Osteoblast (primary cell): ENCODE results near the gene FAM193A. TPM values are rescaled to one million over a fixed set of nuclear protein-coding genes. Genes with fewer than 3 reads are reported as not detected.

Experiments used
- DNase-seq: peaks from one replicate; pipeline ENCODE4 v3.0.0; 2011; ENCODE audit warnings: low spot score, mixed read lengths; ENCODE audit not compliant: insufficient read length; ENCODE audit errors: missing footprints
- H2AFZ ChIP-seq: 2 replicates; pipeline ENCODE4 v1.6.0; 2011; ENCODE audit warnings: mild to moderate bottlenecking, low read length
- H3K27ac ChIP-seq: 2 replicates; pipeline ENCODE4 v1.5.1; 2011; ENCODE audit warnings: mild to moderate bottlenecking, low read depth, low read length, moderate library complexity
- H3K27me3 ChIP-seq: 2 replicates; pipeline ENCODE4 v1.6.0; 2012; ENCODE audit warnings: mild to moderate bottlenecking, control low read depth, inconsistent platforms, low read length, moderate library complexity; ENCODE audit not compliant: insufficient read depth
- H3K36me3 ChIP-seq: 2 replicates; pipeline ENCODE4 v1.5.1; 2011; ENCODE audit warnings: mild to moderate bottlenecking, low read length, control low read depth, moderate library complexity; ENCODE audit not compliant: insufficient read depth
- H3K4me1 ChIP-seq: 2 replicates; pipeline ENCODE4 v1.5.1; 2011; ENCODE audit warnings: mild to moderate bottlenecking, low read length, control low read depth, moderate library complexity; ENCODE audit not compliant: insufficient read depth
- H3K4me2 ChIP-seq: 2 replicates; pipeline ENCODE4 v1.6.0; 2011; ENCODE audit warnings: mild to moderate bottlenecking, low read length; ENCODE audit not compliant: insufficient read depth
- H3K4me3 ChIP-seq: fragments of 200-600 bp; sonication (generic); 3 replicates; pipeline ENCODE4 v1.5.1; 2012; ENCODE audit warnings: mild to moderate bottlenecking, low read length, inconsistent platforms; ENCODE audit not compliant: insufficient read depth
- H3K79me2 ChIP-seq: 2 replicates; pipeline ENCODE4 v1.6.0; 2012; ENCODE audit warnings: mild to moderate bottlenecking, low read length, control low read depth, inconsistent platforms; ENCODE audit not compliant: insufficient read depth
- H3K9me3 ChIP-seq: 2 replicates; pipeline ENCODE4 v1.5.1; 2011; ENCODE audit warnings: low read depth, low read length, control low read depth
- H4K20me1 ChIP-seq: 2 replicates; pipeline ENCODE4 v1.6.0; 2012; ENCODE audit warnings: mild to moderate bottlenecking, low read length, control low read depth; ENCODE audit not compliant: insufficient read depth
- total RNA-seq: library from RNA; depleted of rRNA; stranded (reverse); fragments of >200 nt; gene quantifications from 2 replicates; pipeline ENCODE4 v1.2.3, GENCODE V29; 2012
- TF ChIP-seq, protein P1 (sequence below): IDR thresholded peaks from 2 replicates; pipeline ENCODE4 v1.5.1; 2011; ENCODE audit warnings: mild to moderate bottlenecking, low read depth, low read length, moderate library complexity; ENCODE audit errors: extremely low read depth

Gene FAM193A
- total RNA-seq, 1 donor = 23.2 TPM

DNA sequence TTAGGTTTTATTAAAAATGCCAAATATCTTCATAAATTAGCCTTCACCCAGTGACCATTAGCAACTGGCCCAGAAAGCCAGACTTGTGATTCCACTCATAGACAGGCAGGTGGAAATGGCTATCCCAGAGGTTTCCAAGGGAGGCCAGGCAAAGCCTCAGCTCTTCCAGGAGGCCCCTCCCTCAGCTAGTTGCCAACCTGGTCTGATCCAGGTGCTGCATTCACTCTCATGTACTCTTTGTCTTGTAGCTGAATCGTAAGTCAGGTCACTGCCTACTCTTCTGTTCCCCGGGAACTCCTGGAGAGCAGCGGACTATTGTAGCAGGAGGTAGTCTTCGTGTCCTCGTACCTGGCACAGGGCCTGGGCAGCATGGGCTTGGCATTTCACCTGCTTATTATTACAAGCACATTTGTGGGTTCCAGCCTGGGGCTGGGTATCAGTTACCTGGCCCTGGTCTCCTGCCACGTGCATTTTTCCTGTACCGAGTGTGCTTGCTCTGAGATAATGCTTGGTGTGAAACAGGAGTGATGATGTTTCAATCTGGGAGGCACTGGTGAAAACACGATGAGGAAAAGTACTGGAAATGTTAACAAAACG is 101.6 kb downstream of the FAM193A start:
- Histone ChIP-seq H3K27ac (no peak overlapping the region), H3K9me3 (no peaks in the 10 kb centered on the region), H4K20me1 (no peaks in the 10 kb centered on the region), H3K36me3 (peaks cover 43% of the 10 kb centered on the region), H2AFZ (no peak overlapping the region), H3K4me1 (no peaks in the 10 kb centered on the region), H3K79me2 (peaks cover 29% of the 10 kb centered on the region), H3K27me3 (no peaks in the 10 kb centered on the region), H3K4me3 (no peak overlapping the region), H3K4me2 (no peak overlapping the region)
- TF ChIP-seq, protein P1, sequence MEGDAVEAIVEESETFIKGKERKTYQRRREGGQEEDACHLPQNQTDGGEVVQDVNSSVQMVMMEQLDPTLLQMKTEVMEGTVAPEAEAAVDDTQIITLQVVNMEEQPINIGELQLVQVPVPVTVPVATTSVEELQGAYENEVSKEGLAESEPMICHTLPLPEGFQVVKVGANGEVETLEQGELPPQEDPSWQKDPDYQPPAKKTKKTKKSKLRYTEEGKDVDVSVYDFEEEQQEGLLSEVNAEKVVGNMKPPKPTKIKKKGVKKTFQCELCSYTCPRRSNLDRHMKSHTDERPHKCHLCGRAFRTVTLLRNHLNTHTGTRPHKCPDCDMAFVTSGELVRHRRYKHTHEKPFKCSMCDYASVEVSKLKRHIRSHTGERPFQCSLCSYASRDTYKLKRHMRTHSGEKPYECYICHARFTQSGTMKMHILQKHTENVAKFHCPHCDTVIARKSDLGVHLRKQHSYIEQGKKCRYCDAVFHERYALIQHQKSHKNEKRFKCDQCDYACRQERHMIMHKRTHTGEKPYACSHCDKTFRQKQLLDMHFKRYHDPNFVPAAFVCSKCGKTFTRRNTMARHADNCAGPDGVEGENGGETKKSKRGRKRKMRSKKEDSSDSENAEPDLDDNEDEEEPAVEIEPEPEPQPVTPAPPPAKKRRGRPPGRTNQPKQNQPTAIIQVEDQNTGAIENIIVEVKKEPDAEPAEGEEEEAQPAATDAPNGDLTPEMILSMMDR = no peak
- no peak for DNase-seq

DNA sequence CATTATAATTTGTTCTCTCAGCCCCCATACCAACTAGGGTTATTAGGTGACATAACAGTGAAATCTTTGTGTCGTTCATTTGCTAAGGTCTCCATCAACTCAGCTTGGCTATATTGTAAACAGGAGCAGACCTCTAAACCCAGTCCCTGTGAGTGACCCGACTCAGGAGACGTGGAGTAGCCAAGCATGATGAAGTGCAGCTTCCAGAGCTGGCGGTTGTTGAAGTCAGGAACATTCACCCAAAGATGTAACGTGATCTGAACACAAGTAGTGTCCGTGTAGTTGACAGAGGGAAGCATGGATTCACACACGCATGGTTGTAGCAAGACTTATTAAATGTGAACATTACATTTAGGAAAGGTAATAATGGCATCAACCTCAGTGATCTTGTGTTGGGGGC is 102.3 kb downstream of the FAM193A start:
- Histone ChIP-seq H3K79me2 (peaks cover 29% of the 10 kb centered on the region), H3K4me3 (no peak overlapping the region), H3K4me1 (no peaks in the 10 kb centered on the region), H3K9me3 (no peaks in the 10 kb centered on the region), H3K36me3 (peaks cover 43% of the 10 kb centered on the region), H3K27ac (no peak overlapping the region), H2AFZ (no peak overlapping the region), H3K4me2 (no peak overlapping the region), H4K20me1 (no peaks in the 10 kb centered on the region), H3K27me3 (no peaks in the 10 kb centered on the region)
- TF ChIP-seq, protein P1 = no peak
- DNase-seq = no peak

DNA sequence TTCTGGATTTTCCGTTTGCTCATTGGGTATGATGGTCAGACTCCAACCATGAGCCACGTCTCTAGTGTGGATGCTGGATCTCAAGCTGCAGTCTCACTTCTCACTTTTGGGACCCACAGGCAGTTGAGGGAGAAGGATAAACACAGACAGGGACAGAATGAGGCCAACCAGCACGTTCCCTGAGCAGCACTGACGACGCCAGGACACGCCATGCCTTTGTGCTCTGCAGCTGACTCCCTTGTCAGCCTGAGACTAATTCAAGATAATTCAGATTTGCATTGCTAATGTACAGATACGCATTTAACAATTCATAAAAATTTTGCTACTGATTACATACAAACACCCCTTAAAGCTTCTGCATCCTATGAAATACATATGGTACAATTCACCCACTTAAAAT is 106.5 kb downstream of the FAM193A start:
- Histone ChIP-seq H3K4me3 (no peak overlapping the region), H2AFZ (no peak overlapping the region), H3K4me2 (no peak overlapping the region), H3K27ac (no peak overlapping the region), H3K9me3 (no peaks in the 10 kb centered on the region), H3K36me3 (peaks cover 50% of the 10 kb centered on the region), H3K27me3 (no peaks in the 10 kb centered on the region), H3K79me2 (peaks cover 11% of the 10 kb centered on the region), H3K4me1 (no peaks in the 10 kb centered on the region), H4K20me1 (no peaks in the 10 kb centered on the region)
- DNase-seq = no peak
- TF ChIP-seq, protein P1 = no peak

DNA sequence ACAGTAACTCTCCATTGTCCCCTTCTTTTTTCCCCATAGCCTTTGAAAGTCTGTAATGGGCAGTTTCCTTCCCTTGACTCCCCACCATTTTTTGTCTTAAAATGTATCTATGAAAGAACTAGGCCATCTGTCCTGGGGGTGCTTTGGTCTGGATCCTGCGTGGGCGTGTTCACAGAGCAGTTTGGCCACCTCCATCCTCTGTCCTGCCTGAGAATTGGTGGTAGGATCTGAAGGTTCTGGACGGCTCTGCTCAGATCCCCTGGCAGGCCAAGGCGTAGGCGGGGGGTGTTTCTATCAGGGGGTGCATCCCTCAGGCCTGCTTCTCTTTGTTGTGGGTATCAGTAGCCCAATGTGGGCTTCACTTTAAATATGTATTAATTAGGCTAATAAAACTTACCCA is 107.1 kb downstream of the FAM193A start:
- H4K20me1 ChIP-seq = no peaks in the 10 kb centered on the region
- TF ChIP-seq, protein P1 = no peak
- H3K4me1 ChIP-seq = no peaks in the 10 kb centered on the region
- peaks cover 6% of the 10 kb centered on the region for H3K79me2 ChIP-seq
- H3K4me3 ChIP-seq = no peak overlapping the region
- H2AFZ ChIP-seq = no peak overlapping the region
- no peaks in the 10 kb centered on the region for H3K9me3 ChIP-seq
- DNase-seq = no peak
- H3K27ac ChIP-seq = no peak overlapping the region
- H3K36me3 ChIP-seq = peaks cover 50% of the 10 kb centered on the region
- no peak overlapping the region for H3K4me2 ChIP-seq
- no peaks in the 10 kb centered on the region for H3K27me3 ChIP-seq
